Stimulated activated naive B cell treated with anti-CD40 and anti-IgM and Interleukin-4, amounts not matched to agents 10 μg/mL and 1 μg/mL and 100 μg/mL, for 72 hours (primary cell): Measurements from ENCODE around the gene INTS3.

Experiments
- ATAC-seq, 2 donors: fragments of 150-1000 bp; cut with Tn5 transposase; replicated peaks; 2 replicates each; pipeline ENCODE4 v1.10.0; 2021; ENCODE audit warnings: moderate library complexity in 1 of 2
- DNase-seq: peaks from one replicate; pipeline ENCODE4 v3.0.0; 2021
- H3K27ac Mint-ChIP-seq: one replicate; pipeline ENCODE4 v1.8.0; 2022; ENCODE audit warnings: mild to moderate bottlenecking, mixed read lengths
- H3K27me3 Mint-ChIP-seq, 2 donors: one replicate each; pipeline ENCODE4 v1.8.0; 2022; ENCODE audit warnings: mixed read lengths in 2 of 2
- H3K36me3 Mint-ChIP-seq, 2 donors: one replicate each; pipeline ENCODE4 v1.8.0; 2022; ENCODE audit warnings: mixed read lengths in 2 of 2, mild to moderate bottlenecking in 1 of 2
- H3K4me1 Mint-ChIP-seq, 2 donors: one replicate each; pipeline ENCODE4 v1.8.0; 2022; ENCODE audit warnings: mixed read lengths in 2 of 2, mild to moderate bottlenecking in 1 of 2
- H3K4me3 Mint-ChIP-seq, 2 donors: one replicate each; pipeline ENCODE4 v1.8.0; 2022; ENCODE audit warnings: mild to moderate bottlenecking in 2 of 2, mixed read lengths in 2 of 2, moderate library complexity in 1 of 2
- H3K9me3 Mint-ChIP-seq, 2 donors: one replicate each; pipeline ENCODE4 v1.8.0; 2022; ENCODE audit warnings: mixed read lengths in 2 of 2, mild to moderate bottlenecking in 1 of 2

Gene INTS3, protein sequence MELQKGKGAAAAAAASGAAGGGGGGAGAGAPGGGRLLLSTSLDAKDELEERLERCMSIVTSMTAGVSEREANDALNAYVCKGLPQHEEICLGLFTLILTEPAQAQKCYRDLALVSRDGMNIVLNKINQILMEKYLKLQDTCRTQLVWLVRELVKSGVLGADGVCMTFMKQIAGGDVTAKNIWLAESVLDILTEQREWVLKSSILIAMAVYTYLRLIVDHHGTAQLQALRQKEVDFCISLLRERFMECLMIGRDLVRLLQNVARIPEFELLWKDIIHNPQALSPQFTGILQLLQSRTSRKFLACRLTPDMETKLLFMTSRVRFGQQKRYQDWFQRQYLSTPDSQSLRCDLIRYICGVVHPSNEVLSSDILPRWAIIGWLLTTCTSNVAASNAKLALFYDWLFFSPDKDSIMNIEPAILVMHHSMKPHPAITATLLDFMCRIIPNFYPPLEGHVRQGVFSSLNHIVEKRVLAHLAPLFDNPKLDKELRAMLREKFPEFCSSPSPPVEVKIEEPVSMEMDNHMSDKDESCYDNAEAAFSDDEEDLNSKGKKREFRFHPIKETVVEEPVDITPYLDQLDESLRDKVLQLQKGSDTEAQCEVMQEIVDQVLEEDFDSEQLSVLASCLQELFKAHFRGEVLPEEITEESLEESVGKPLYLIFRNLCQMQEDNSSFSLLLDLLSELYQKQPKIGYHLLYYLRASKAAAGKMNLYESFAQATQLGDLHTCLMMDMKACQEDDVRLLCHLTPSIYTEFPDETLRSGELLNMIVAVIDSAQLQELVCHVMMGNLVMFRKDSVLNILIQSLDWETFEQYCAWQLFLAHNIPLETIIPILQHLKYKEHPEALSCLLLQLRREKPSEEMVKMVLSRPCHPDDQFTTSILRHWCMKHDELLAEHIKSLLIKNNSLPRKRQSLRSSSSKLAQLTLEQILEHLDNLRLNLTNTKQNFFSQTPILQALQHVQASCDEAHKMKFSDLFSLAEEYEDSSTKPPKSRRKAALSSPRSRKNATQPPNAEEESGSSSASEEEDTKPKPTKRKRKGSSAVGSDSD

GRCh38 chr1:153727463-153728304 is at the start of gene INTS3:
Gene INTS3, plus strand, starts transcription at chr1:153728050. Its CDS starts 585 bp downstream, at chr1:153728635.
- no peaks in the 10 kb centered on the region for H3K9me3 Mint-ChIP-seq
- DNase-seq (peak; percentile 100), ATAC-seq (peak; percentile 92 to 96)
- no peaks in the 10 kb centered on the region for H3K27me3 Mint-ChIP-seq
- peaks cover 22 to 35% of the 10 kb centered on the region in 2 donors for H3K36me3 Mint-ChIP-seq
- H3K4me1 Mint-ChIP-seq: peaks cover 27 to 35% of the 10 kb centered on the region in 2 donors
- H3K4me3 Mint-ChIP-seq: peak within 1 kb of the TSS; percentile 89 to 98
- peak within 1 kb of the TSS; percentile 99 for H3K27ac Mint-ChIP-seq

DNA sequence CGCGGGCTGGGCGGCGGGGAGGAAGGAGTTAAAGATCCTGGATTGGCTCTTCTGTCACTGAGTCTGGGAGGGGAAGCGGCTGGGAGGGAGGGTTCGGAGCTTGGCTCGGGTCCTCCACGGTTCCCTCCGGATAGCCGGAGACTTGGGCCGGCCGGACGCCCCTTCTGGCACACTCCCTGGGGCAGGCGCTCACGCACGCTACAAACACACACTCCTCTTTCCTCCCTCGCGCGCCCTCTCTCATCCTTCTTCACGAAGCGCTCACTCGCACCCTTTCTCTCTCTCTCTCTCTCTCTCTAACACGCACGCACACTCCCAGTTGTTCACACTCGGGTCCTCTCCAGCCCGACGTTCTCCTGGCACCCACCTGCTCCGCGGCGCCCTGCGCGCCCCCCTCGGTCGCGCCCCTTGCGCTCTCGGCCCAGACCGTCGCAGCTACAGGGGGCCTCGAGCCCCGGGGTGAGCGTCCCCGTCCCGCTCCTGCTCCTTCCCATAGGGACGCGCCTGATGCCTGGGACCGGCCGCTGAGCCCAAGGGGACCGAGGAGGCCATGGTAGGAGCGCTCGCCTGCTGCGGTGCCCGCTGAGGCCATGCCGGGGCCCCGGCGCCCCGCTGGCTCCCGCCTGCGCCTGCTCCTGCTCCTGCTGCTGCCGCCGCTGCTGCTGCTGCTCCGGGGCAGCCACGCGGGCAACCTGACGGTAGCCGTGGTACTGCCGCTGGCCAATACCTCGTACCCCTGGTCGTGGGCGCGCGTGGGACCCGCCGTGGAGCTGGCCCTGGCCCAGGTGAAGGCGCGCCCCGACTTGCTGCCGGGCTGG is 49.1 kb upstream of the INTS3 start, which contains the start of gene NPR1:
Gene NPR1, plus strand, starts transcription at position 170 of the 818 bp plus-strand sequence. Its CDS starts 421 bp downstream, at position 591.
- ATAC-seq: peak; percentile 61 to 62
- H3K9me3 Mint-ChIP-seq: no peaks in the 10 kb centered on the region
- peaks cover 21 to 28% of the 10 kb centered on the region in 2 donors for H3K4me1 Mint-ChIP-seq
- no peak for DNase-seq
- H3K36me3 Mint-ChIP-seq: peaks cover 0 to 6% of the 10 kb centered on the region in 2 donors
- peak within 1 kb of the TSS; percentile 73 to 85 for H3K4me3 Mint-ChIP-seq
- peaks cover 40 to 43% of the 10 kb centered on the region in 2 donors for H3K27me3 Mint-ChIP-seq
- peak within 1 kb of the TSS; percentile 80 for H3K27ac Mint-ChIP-seq

- peak; percentile 50 to 63 for ATAC-seq
- Mint-ChIP-seq H3K27ac (peak overlapping the region; percentile 1), H3K36me3 (peaks cover 0 to 6% of the 10 kb centered on the region in 2 donors), H3K27me3 (peaks cover 40 to 48% of the 10 kb centered on the region in 2 donors), H3K4me1 (peaks cover 21 to 28% of the 10 kb centered on the region in 2 donors), H3K9me3 (no peaks in the 10 kb centered on the region), H3K4me3 (peak overlapping the region; percentile 73 to 85)
- DNase-seq: no peak
Measured at GRCh38 chr1:153679337-153680119, 48.3 kb upstream of the INTS3 start.

DNA sequence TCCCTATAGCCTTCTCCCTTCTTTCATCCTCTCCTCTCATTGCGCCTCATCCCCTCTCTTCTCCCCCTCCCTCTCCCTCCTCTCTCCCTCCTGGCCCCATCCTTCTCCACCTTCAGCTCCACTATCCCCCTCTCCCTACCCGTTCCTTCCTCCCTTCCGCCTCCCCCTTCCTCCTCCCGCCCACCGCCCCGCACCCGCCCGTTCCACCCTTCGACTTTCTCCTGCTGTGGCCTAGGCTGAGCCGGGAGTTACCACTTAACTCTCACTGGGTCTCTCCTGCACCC is 47.8 kb upstream of the INTS3 start:
- Mint-ChIP-seq H3K36me3 (peaks cover 0 to 6% of the 10 kb centered on the region in 2 donors), H3K27ac (no peak overlapping the region), H3K4me3 (peak overlapping the region; percentile 73 to 85), H3K27me3 (peaks cover 44 to 48% of the 10 kb centered on the region in 2 donors), H3K9me3 (no peaks in the 10 kb centered on the region), H3K4me1 (peaks cover 21 to 28% of the 10 kb centered on the region in 2 donors)
- ATAC-seq (no peak), DNase-seq (no peak)

DNA sequence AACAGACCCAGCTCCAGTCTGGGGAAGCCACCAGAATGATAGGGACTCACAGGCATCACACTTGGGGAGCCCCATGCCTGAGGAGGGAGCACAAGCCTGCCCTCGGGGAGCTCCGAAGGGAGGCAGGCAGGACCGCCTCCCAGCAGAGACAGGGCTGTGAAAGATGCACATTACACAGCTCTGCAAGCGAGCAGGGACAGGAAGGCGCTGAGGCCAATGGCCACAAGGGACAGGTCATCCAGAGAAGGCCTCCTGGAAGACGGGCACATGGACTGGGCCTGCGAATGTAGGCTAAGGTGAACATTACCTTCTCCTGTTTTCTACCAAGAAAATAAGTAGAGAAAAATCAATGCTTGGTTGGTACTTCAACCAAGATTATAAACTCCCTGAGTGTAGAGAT is 45.1 kb upstream of the INTS3 start:
- ATAC-seq: no peak
- Mint-ChIP-seq H3K36me3 (peaks cover 6 to 7% of the 10 kb centered on the region in 2 donors), H3K27me3 (peaks cover 50 to 53% of the 10 kb centered on the region in 2 donors), H3K4me3 (no peak overlapping the region), H3K9me3 (no peaks in the 10 kb centered on the region), H3K4me1 (peaks cover 17 to 27% of the 10 kb centered on the region in 2 donors), H3K27ac (no peak overlapping the region)
- no peak for DNase-seq

GRCh38 chr1:153683854-153684253 is 44.0 kb upstream of the INTS3 start:
- Mint-ChIP-seq H3K4me1 (peaks cover 16 to 27% of the 10 kb centered on the region in 2 donors), H3K4me3 (no peak overlapping the region), H3K9me3 (no peaks in the 10 kb centered on the region), H3K27ac (no peak overlapping the region), H3K27me3 (peaks cover 39 to 50% of the 10 kb centered on the region in 2 donors), H3K36me3 (peaks cover 15% of the 10 kb centered on the region in 2 donors)
- no peak for ATAC-seq
- no peak for DNase-seq

DNA sequence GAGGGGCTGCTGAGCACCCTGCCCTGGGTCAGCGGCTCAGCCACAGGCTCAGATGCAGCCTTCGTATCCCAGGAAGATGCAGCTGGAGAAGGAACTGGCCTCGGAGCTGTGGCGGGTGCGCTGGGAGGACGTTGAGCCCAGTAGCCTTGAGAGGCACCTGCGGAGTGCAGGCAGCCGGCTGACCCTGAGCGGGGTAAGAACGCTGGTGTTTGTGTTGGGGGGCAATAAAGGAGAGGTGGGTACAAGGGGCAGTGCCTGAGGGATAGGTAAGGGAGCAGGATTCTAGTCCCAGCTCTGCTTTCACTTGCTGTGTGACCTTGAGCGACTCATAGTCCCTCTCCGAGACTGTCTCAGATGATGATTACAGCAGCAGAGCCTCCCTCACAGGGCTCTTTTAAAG is 43.0 kb upstream of the INTS3 start:
- DNase-seq: no peak
- H3K27ac Mint-ChIP-seq: no peak overlapping the region

DNA sequence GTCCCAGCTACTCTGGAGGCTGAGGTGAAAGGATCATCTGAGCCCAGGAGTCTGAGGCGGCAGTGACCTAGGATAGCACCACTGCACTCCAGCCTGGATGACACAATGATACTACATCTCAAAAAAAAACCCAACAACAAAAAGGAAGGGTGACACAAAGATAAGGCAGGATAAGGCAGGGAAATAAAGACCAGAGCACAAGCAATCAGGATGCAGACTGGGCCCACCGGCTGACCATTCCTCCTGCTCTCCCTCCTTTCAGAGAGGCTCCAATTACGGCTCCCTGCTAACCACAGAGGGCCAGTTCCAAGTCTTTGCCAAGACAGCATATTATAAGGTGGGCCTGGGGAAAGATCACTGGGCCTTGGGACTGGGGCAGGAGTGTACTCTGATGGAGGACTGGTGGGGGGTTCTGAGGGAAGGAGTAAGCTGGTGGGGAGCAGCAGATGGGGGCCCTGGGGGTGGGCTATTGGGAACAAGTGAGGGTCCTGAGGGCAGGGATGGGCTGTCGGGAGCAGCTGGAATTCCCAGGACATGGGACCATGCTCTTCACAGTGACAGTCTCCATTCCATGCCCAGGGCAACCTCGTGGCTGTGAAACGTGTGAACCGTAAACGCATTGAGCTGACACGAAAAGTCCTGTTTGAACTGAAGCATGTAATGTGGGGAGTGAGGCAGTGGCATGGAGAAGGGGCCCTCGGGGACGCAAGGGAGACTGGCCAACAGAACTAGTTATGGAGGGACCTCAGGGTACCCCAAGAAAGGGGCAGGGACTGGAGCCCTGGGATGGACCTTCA is 42.1 kb upstream of the INTS3 start:
- no peak for DNase-seq
- peaks cover 14 to 15% of the 10 kb centered on the region in 2 donors for H3K36me3 Mint-ChIP-seq
- ATAC-seq: no peak
- no peak overlapping the region for H3K27ac Mint-ChIP-seq
- peaks cover 12 to 21% of the 10 kb centered on the region in 2 donors for H3K4me1 Mint-ChIP-seq
- H3K27me3 Mint-ChIP-seq: peaks cover 26 to 38% of the 10 kb centered on the region in 2 donors
- H3K4me3 Mint-ChIP-seq: no peak overlapping the region
- no peaks in the 10 kb centered on the region for H3K9me3 Mint-ChIP-seq

More for the DNA sequence above, 43.0 kb upstream of the INTS3 start:
- Mint-ChIP-seq H3K27me3 (peaks cover 34 to 46% of the 10 kb centered on the region in 2 donors), H3K36me3 (peaks cover 14 to 15% of the 10 kb centered on the region in 2 donors), H3K9me3 (no peaks in the 10 kb centered on the region), H3K4me3 (no peak overlapping the region), H3K4me1 (peaks cover 16 to 28% of the 10 kb centered on the region in 2 donors)
- no peak for ATAC-seq

GRCh38 chr1:153687346-153688125 is 40.3 kb upstream of the INTS3 start:
- H3K27me3 Mint-ChIP-seq: peaks cover 16 to 27% of the 10 kb centered on the region in 2 donors
- H3K36me3 Mint-ChIP-seq: peaks cover 14 to 15% of the 10 kb centered on the region in 2 donors

DNA sequence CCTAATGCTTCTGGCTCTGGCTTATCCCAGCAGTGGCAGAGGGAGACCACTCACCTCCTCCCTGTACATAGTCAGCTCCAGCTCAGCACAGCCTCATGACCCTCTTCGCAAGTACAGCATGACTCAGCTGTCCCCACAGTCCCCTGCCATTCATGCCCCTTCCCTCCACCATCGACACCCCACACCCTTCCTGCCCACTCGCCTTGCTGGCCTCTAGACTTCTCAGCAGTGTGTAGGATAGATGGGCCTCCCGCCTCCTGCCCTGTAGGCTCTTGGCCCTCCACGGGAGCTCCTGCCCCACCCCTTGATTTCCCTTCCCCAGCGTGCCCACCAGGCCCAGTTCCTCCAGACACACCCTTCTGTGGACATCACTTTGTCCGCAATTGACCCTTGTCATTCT is 39.6 kb upstream of the INTS3 start:
- Mint-ChIP-seq H3K27me3 (peaks cover 16 to 27% of the 10 kb centered on the region in 2 donors), H3K9me3 (no peaks in the 10 kb centered on the region), H3K36me3 (peaks cover 13 to 15% of the 10 kb centered on the region in 2 donors), H3K4me3 (no peak overlapping the region), H3K4me1 (peaks cover 12 to 21% of the 10 kb centered on the region in 2 donors), H3K27ac (no peak overlapping the region)
- DNase-seq (no peak), ATAC-seq (no peak)

More at GRCh38 chr1:153687346-153688125, 40.3 kb upstream of the INTS3 start:
- peaks cover 12 to 21% of the 10 kb centered on the region in 2 donors for H3K4me1 Mint-ChIP-seq
- no peak for ATAC-seq
- no peak overlapping the region for H3K4me3 Mint-ChIP-seq
- no peak overlapping the region for H3K27ac Mint-ChIP-seq
- DNase-seq: no peak
- no peaks in the 10 kb centered on the region for H3K9me3 Mint-ChIP-seq

- no peak for DNase-seq
- H3K4me1 Mint-ChIP-seq: peaks cover 12 to 21% of the 10 kb centered on the region in 2 donors
- H3K27ac Mint-ChIP-seq: no peak overlapping the region
- H3K36me3 Mint-ChIP-seq: peaks cover 10 to 15% of the 10 kb centered on the region in 2 donors
- H3K27me3 Mint-ChIP-seq: peaks cover 16 to 23% of the 10 kb centered on the region in 2 donors
- H3K9me3 Mint-ChIP-seq: no peaks in the 10 kb centered on the region
- H3K4me3 Mint-ChIP-seq: no peak overlapping the region
- peak; percentile 36 to 39 for ATAC-seq
Measured at GRCh38 chr1:153688736-153689328, 39.0 kb upstream of the INTS3 start.
